Lower leg skin (tissue), 3 donors: ENCODE data around the gene ACAP1.

Experiments used
- CTCF ChIP-seq, 3 donors: fragments of 450-650 bp; IDR thresholded peaks; one replicate each; pipeline ENCODE4 v1.5.1; 2016; ENCODE audit warnings: antibody characterized with exemption in 3 of 3, mild to moderate bottlenecking in 3 of 3, moderate library complexity in 2 of 3
- POLR2A ChIP-seq, 2 donors: fragments of 450-650 bp; IDR thresholded peaks; one replicate each; pipeline ENCODE4 v1.6.1; 2016 to 2017; ENCODE audit warnings: antibody characterized with exemption in 2 of 2, mild to moderate bottlenecking in 1 of 2, moderate library complexity in 1 of 2

GRCh38 chr17:7304179-7304578 lies 32.1 kb upstream of the ACAP1 start:
- TF ChIP-seq CTCF (IDR thresholded peaks at IDR 0.05) (no peak), POLR2A (IDR thresholded peaks at IDR 0.05) (no peak)
